HG03457 (cell line): ENCODE measurements around the gene RAB2B.

Experiments
- ATAC-seq: cut with Tn5 transposase; IDR thresholded peaks from one replicate; pipeline ENCODE4 v1.9.1; 2021; ENCODE audit warnings: moderate number of reproducible peaks; ENCODE audit not compliant: unreplicated experiment

Gene RAB2B

DNA sequence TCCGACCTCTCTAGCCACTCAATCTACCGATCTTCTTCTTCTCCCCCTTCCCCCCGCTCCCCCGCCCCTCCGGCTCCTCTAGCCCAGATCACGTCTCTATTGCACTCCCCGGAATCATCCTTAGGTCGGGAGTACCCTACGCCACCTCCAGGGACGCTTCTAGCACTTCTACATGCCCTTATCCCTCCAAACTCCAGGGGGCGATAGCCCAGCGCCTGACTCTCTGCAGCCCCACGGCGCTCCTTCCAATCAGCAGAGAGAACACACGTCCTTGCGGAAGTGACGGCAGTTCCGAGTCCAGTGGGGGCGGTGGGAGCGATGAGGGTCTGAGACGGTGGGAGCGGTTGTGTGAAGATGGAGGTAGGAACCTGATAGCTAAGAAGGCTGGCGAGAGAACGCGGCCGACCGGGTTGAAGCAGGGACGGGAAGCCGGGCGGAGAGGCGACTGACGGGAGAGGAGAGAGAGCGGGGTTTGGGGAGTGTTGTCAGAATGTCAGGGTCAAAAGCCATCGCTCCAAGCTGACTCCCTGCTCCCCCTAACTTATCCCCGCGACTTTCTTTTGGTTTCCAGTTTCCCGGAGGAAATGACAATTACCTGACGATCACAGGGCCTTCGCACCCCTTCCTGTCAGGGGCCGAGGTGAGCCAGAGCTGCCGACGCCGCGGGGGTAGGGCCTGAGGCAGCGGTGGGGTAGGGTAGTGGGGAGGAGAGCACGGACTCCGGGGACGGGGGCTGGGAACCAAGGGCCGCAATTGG is at the start of gene RAB2B, which contains the start of gene TOX4:
Gene RAB2B (minus strand): TSS at position 35 of the 757 bp plus-strand sequence. CDS start 87 bp downstream, outside the sequence.
Gene TOX4 (plus strand): TSS at position 271 of the 757 bp plus-strand sequence. CDS start 84 bp downstream, at position 355.
- peak; percentile 99 for ATAC-seq

GRCh38 chr14:21525962-21526671 is 49.4 kb upstream of the RAB2B start, which contains the start of gene SALL2:
SALL2 (minus strand) TSS chr14:21526346; CDS start chr14:21526127, 219 bp downstream.
- no peak for ATAC-seq

- ATAC-seq, result no peak
Measured at GRCh38 chr14:21525571-21525961, 48.8 kb upstream of the RAB2B start.

- no peak for ATAC-seq
Measured at GRCh38 chr14:21524575-21525490, 48.1 kb upstream of the RAB2B start.

- no peak for ATAC-seq
Measured at GRCh38 chr14:21523203-21523602, 46.4 kb upstream of the RAB2B start.

- ATAC-seq, result no peak
Measured at GRCh38 chr14:21521501-21521900, 44.7 kb upstream of the RAB2B start.

- ATAC-seq, result no peak
Measured at GRCh38 chr14:21520767-21521166, 44.0 kb upstream of the RAB2B start.

DNA sequence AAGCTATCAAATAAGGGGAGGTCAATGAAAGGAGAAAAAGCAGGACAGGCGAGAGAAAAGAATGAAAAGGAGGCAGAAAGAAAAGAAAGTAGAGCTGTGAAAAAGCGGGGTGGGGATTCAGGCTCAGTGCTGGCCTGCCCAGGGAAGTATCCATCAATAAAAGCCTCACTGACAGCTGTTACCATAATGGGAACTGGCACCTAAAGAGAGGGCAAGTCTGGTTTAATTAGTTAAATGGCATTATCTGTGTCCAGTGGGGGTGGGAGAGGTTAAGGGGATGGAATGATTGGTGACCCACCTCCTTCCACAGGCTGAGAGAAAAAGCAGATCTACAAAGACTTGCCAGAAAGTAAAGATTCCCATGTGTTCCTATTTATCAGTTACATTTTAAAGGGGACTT is 42.0 kb upstream of the RAB2B start:
- ATAC-seq, result no peak

GRCh38 chr14:21514341-21514740 is 37.6 kb upstream of the RAB2B start:
- no peak for ATAC-seq

GRCh38 chr14:21510735-21511657 is 34.2 kb upstream of the RAB2B start, which contains the start of gene METTL3:
METTL3 (minus strand) TSS chr14:21511340; CDS start chr14:21511223, 117 bp downstream.
- ATAC-seq, result peak; percentile 96

GRCh38 chr14:21509432-21510143 is 32.8 kb upstream of the RAB2B start:
- no peak for ATAC-seq

DNA sequence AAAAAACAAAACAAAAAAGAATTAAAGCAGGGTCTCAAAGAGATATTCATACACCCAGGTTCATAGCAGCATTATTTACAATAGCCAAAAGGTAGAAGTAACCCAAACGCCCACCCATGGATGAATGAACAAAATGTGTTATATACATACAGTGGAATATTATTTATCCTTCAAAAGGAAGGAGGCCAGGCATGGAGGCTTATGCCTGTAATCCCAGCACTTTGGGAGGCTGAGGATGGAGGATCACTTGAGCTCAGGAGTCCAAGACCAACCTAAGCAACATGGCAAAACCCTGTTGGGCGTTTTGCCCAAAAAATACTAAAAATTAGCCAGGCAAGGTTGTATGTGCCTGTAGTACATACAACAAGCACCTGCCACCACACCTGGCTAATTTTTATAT is 29.8 kb upstream of the RAB2B start:
- ATAC-seq, result no peak

- ATAC-seq, result no peak
Measured at GRCh38 chr14:21505012-21505553, 28.3 kb upstream of the RAB2B start.

GRCh38 chr14:21503376-21503775 is 26.6 kb upstream of the RAB2B start:
- ATAC-seq, result no peak

GRCh38 chr14:21501568-21501967 is 24.8 kb upstream of the RAB2B start:
- ATAC-seq, result no peak

- ATAC-seq, result no peak
Measured at GRCh38 chr14:21498540-21499526, 22.1 kb upstream of the RAB2B start.

- no peak for ATAC-seq
Measured at GRCh38 chr14:21496453-21496852, 19.7 kb upstream of the RAB2B start.
